GM18505 (cell line): ENCODE data around the gene CDKL5.
A peak's percentile ranks its signal among the peaks of the same experiment; 100 is the strongest.
"Not testable (repeated sequence)": the region's sequence is repeated elsewhere in the genome, so short reads cannot be mapped to it uniquely, and the experiment has no call there.

Experiments used
- ATAC-seq: cut with Tn5 transposase; IDR thresholded peaks from one replicate; pipeline ENCODE4 v1.9.1; 2021; ENCODE audit not compliant: unreplicated experiment
- POLR2A ChIP-seq: IDR thresholded peaks from 4 replicates; pipeline ENCODE4 v1.6.1; 2011; ENCODE audit warnings: borderline replicate concordance; ENCODE audit not compliant: insufficient read depth, insufficient read length; ENCODE audit errors: extremely low read depth

CDKL5 gene

DNA sequence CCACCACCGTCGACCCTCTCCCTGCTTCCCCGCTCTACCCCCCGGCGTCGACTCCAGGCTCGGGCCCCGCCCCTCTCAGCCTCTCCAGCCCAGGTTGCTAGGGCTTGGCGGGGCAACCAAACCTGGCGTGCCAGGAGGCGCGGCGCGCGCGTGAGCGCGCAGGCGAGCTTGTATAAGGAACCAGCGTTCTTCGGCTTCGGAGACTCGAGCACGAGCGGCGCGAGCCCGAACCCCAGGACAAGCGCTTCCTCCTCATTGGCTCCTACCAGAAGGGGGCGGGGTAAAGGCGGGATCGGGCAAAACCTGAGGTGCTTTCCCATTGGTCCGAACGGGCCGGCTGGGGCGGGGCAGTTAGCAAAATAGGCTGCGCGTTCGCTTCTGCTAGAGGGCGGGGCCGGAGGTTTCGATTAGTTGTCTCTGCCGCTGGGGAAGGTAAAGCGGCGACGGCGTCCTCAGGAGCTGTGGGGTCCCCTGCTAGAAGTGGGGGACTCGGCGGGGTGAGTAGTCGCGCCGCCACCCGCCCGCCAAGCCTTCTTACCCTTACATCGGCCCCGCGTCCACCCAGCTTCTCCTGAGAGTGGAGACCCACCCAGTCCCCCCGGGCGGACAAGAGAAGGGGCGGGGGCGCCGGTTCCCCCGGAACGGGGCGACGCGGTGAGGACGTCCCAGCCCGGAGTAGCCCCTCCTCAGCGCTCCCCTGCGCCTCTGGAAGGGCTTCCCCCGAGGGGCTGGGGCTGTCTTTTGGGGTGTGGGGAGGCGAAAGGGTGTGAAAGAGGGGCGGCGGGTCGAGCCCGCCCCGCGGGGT, at the start of gene CDKL5:
TSS of gene CDKL5 (plus strand) at position 410 of the 805 bp plus-strand sequence. CDS start 81,489 bp downstream, outside the sequence.
- TF ChIP-seq POLR2A = peak; percentile 47
- peak; percentile 85 for ATAC-seq

DNA sequence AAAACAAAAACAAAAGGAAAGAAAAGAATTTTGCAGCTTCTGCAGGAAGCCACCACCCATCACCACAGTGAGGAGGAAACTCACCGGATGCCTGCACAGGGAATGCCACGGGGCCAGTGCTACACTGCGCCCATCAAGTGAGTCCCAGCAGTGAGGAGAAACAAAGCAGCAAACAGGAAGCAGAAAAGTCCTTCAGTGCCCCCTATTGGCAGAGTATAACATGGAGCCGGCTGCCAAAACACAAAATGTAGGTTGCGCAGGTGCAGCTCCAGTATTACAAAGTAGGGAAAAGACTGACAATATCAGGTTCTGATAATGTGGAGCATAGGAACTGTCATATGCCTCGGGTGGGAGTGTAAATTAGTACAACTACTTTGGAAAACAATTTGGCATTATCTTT, 47.6 kb upstream of the CDKL5 start:
- no peak for ATAC-seq

DNA sequence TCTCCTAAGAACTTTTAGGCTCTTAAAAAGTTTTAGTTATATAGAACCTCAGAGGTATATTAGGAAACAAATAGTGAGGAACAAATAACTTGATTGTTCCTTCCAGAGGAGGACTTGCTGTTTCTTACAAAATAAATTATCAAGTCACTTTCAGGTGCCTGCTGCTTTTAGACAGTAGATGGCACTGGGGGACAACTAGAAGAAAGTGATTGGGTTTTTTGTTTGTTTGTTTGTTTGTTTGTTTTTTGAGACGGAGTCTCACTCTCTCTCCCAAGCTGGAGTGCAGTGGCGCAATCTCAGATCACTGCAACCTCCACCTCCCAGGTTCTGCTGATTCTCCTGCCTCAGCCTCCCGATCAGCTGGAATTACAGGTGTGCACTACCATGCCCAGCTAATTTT, 35.4 kb upstream of the CDKL5 start:
- ATAC-seq = no peak
- no peak for TF ChIP-seq POLR2A

More for the DNA sequence above, 47.6 kb upstream of the CDKL5 start:
- TF ChIP-seq POLR2A = no peak

DNA sequence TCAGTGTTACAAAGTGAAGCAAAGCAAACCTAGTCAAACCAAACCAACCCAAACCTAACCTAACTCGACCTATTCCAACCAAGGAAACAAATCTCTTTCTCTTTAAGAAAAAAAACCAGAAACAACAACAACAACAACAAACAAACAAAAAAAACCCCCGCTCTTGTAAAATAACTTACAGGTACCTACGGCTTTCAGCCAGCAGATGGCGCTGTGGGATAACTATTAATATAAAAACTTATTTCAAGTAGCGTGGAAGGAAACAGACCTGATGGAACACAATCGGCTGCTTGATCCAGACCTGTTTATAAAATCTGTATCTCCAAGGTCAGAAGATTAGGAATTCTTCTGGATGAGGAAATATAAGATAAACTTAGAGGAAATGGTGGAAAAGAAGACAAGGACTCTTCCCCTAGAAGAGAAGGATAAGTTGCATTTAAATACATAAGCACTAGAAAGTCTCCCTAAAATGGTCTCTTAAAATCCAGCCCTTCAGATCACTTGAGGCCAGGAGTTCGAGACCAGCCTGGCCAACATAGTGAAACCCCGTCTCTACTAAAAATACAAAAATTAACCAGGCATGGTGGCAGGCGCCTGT, 34.4 kb upstream of the CDKL5 start:
- no peak for ATAC-seq
- no peak for TF ChIP-seq POLR2A

DNA sequence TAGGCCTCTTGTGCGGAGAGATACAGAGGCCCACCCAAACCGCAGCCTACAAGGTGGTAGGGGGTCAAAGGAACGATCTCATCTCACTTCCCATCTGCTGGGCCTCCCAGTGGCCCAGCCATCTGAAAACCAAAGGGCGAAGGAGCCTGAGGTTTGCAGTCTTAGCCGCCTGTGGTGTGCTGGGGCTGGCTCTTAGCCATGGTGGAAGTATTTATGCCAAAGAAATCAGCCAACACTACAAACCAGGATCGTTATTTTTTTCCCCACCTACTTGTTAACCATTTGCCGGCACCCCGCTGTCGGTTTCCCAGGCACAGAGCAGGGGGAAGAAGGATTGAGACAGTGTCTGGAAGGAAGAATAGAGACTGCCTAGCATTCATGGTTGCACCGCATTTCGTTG, 30.9 kb upstream of the CDKL5 start:
- TF ChIP-seq POLR2A = no peak
- no peak for ATAC-seq

DNA sequence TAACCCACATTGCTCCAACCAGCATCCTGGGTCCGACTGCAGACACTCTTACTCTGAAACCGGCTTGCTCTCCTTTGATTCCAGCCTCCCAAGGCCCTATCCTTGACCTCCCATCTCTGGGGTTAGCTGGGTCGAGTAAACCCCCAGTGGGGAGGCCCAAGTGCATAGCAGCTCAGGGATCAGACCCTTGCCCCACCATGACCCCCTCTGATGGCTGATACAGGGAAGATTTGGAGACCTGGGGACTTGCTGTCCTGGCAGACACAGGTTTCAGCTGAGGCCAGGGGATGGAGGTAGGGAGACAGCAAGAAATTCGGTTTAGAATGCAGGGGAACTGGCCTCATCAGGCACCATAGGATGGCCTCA, 23.6 kb upstream of the CDKL5 start:
- no peak for TF ChIP-seq POLR2A
- no peak for ATAC-seq

DNA sequence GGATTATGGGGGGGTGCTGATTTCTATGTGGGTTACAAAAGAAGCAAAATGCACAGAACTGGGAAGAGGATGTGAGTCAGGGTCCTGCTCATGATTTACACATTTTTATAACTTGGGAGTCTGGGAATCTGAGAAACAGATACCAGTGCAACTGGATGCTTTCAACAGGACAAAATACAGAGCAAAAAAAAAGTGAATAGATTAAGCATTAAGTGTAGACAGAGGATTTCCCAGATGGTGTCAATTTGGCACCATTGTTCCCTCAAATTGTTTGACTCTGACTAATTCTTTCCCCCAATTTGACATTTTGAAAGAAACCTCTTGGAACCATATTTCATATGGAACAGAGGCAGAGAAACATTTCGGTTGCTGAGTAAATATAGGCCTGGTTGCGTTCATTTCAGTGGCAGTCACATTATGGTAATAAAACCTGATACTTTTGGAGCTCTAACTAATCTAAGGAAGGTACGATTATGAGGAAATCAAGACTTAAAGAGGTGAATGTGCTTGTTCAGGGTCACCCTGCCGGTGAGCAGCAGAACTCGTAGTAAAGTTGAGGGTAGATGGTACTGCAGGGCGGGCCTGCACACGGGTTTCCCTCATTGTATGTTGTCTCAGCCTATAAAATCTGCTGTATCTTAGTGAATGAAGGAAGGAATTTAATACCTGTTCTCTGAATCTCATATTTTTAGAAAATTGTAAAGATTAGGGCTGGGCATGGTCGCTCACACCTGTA, 18.7 kb upstream of the CDKL5 start:
- no peak for ATAC-seq

DNA sequence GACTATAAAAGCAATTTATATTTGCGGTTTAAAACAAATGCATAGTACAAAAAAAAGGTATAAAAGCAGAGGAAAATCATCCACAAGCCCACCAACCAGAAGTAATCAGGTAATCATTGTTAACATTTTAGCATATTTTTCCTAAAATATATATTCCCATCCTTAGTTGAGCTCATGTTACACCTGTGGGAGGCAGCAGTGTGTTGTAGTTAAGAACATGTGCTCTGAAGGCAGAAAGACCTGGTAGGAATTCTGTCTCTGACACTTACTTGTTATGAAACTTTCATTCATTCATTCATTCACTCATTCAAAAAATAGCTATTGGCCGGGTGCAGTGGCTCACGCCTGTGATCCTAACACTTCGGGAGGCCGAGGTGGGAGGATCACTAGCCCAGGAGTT, 15.4 kb upstream of the CDKL5 start:
- ATAC-seq = no peak
- TF ChIP-seq POLR2A = no peak

More for the DNA sequence above, 18.7 kb upstream of the CDKL5 start:
- no peak for TF ChIP-seq POLR2A

DNA sequence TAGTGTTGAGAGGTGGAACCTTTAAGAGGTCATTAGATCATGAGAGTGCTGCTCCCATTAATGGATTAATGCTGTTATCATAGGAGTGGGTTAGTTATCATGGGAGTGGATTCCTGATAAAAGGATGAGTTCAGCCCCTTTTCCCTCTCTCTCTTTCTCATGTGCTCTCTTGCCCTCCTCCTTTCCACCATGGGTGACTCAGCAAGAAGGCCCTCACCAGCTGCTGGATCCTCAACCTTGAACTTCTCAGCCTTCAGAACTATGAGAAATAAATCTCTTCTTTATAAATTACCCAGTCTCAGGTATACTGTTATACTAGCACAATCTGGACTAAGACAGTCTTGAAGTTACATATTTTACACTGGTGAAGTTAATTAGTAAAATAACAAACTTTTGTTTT, 10.0 kb upstream of the CDKL5 start:
- no peak for TF ChIP-seq POLR2A
- ATAC-seq = no peak

DNA sequence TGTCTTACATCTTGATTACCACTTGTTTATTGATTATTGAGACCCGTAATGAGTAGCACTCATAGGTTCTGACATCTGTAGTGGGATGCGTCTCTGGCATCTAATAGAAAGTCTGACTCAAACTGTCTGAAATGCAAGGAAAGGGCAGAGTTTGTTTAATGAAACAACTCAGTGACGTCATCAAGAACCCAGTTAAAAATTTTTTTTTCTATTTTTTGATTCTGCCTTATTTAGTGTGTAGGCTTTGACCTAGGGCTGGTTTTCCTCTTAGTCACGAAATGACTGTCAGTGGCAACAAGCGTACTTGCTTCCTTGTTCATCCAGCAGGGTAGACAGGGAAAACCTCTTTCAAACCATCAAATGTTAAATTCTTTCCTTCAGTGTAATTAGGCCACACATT, 3.1 kb upstream of the CDKL5 start:
- ATAC-seq = no peak
- TF ChIP-seq POLR2A = no peak

DNA sequence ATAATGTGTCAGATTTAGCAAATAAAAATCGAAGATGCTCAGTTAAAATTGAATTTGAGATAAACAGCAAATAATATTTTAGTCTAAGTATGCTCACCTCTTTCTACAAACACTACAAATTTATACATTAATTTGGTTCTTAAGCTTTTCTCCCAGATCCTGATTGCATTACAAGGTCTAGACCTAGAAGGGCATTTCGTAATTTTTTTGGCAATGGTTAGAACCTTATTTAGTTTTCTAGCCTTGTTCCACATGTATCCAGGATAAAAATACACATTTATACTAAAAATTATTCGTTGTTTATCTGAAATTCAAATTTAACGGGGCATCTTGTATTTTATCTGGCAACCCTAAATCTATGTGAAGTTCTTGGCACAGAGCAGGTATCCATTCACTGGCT, 2.5 kb upstream of the CDKL5 start:
- TF ChIP-seq POLR2A = no peak
- ATAC-seq = no peak

DNA sequence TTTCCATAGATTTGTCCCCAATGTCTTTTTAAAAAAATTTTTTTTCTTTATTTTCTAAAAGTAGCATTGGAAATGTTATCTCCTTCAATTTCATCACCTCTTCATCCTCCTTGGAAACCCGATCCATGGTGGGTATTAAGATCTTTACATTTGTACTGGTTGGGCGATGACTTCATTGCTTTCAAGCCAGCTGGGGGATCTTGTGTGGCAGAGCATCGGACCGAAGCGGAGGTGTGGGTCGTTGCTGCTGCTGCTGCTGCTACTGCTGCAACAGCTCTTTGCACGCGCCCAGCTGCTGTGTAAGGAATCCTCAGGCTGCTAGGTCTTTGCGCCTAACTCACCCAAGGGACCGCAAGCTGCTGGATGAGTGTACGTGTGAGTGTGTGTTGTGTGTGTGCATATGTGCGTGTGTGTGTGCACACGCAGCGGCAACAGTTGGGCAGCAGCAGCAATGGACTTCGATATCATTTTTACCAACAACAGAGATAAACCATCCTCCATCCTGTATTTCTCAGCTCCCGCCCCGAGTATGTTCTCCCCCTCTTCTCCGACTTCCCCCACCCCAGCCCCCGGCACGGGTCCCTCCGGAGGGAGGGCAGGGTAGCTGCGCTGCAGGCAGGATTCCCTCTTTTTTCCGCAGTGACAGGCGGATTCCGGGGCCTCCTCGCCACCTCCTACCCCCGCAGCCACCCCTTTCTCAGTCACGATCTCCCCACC, 768 bp upstream of the CDKL5 start:
- ATAC-seq = peak; percentile 22
- no peak for TF ChIP-seq POLR2A

DNA sequence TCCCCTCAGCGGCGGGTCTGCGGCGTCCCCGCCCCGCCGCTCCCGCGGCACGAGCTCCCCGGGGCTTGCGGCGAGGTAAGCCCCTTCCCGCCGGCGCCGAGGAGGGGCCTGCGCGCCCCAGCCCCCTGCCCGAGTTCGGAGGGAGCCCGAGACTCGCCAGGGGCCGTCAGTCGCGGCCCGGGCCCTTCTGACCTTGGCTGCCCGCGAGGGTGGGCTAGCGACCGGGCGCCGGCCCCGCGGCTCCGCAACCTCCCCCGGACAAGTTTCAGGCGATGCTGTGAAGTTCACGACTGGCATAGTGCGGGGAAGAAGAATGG, 554 bp downstream of the CDKL5 start:
- no peak for ATAC-seq
- TF ChIP-seq POLR2A = no peak

DNA sequence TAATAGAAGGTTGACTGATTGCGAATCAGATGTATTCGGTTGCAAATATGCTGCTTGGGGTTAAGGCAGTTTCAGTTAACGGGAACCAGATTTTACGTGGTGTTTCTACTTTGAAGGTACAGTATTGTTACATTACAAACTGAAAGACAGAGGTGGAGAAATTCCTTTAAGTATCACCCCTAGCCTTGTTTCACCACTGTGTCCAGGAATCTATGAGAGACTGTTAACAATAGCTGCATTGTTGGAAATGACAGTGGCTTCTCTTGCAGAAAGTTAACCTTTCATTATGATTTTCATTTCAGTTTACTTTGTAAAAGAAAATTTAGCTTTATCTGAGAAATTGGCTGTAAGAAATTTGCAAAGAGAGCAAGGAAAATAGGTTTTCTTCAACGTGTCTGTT, 2.6 kb downstream of the CDKL5 start:
- TF ChIP-seq POLR2A = no peak
- ATAC-seq = no peak

DNA sequence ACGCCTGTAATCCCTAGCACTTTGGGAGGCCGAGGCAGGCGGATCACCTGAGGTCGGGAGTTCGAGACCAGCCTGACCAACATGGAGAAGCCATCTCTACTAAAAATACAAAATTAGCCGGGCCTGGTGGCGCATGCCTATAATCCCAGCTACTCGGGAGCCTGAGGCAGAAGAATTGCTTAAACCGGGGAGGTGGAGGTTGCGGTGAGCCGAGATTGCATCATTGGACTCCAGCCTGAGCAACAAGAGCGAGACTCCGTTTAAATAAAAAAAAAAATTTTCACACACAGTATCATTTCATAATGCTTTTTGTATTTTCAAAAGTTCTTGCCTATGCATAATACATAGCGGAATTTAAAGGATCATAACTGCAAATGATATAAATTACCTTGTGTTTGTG, 7.9 kb downstream of the CDKL5 start:
- not testable (repeated sequence) for ATAC-seq
